Skeletal muscle tissue (tissue), 4 donors: ENCODE results near the gene ARHGAP26. TPM values are rescaled to one million over a fixed set of nuclear protein-coding genes. Genes with fewer than 3 reads are reported as not detected.

Source experiments
- H3K27ac ChIP-seq: one replicate; pipeline ENCODE4 v1.7.0; 2013; ENCODE audit warnings: mild to moderate bottlenecking, low read depth, low read length, inconsistent platforms
- H3K27me3 ChIP-seq, 3 donors: one replicate each; pipeline ENCODE4 v1.7.0; 2013; ENCODE audit warnings: low read length in 3 of 3; ENCODE audit not compliant: control insufficient read depth in 3 of 3, insufficient read depth in 3 of 3
- H3K36me3 ChIP-seq, 3 donors: one replicate each; pipeline ENCODE4 v1.7.0; 2013; ENCODE audit warnings: low read length in 3 of 3; ENCODE audit not compliant: control insufficient read depth in 3 of 3, insufficient read depth in 3 of 3
- H3K4me1 ChIP-seq, 3 donors: one replicate each; pipeline ENCODE4 v1.7.0; 2013; ENCODE audit warnings: low read length in 3 of 3, mild to moderate bottlenecking in 3 of 3; ENCODE audit not compliant: control insufficient read depth in 3 of 3, insufficient read depth in 3 of 3
- H3K4me3 ChIP-seq, 3 donors: one replicate each; pipeline ENCODE4 v1.7.0; 2013; ENCODE audit warnings: low read length in 3 of 3
- H3K9ac ChIP-seq, 3 donors: one replicate each; pipeline ENCODE4 v1.7.0; 2013; ENCODE audit warnings: low read length in 3 of 3, mild to moderate bottlenecking in 3 of 3, moderate library complexity in 2 of 3, low read depth in 1 of 3
- H3K9me3 ChIP-seq, 3 donors: one replicate each; pipeline ENCODE4 v1.7.0; 2013; ENCODE audit warnings: low read length in 3 of 3; ENCODE audit not compliant: control insufficient read depth in 3 of 3
- total RNA-seq: library from RNA; depleted of rRNA; stranded (reverse); fragments of >200 nt; gene quantifications from one replicate; pipeline ENCODE4 v1.2.3, GENCODE V29; 2014
- donor health status: Osteomylitis.

ARHGAP26 gene
- total RNA-seq, 1 donor from 2014 or later, result 28.7 TPM

DNA sequence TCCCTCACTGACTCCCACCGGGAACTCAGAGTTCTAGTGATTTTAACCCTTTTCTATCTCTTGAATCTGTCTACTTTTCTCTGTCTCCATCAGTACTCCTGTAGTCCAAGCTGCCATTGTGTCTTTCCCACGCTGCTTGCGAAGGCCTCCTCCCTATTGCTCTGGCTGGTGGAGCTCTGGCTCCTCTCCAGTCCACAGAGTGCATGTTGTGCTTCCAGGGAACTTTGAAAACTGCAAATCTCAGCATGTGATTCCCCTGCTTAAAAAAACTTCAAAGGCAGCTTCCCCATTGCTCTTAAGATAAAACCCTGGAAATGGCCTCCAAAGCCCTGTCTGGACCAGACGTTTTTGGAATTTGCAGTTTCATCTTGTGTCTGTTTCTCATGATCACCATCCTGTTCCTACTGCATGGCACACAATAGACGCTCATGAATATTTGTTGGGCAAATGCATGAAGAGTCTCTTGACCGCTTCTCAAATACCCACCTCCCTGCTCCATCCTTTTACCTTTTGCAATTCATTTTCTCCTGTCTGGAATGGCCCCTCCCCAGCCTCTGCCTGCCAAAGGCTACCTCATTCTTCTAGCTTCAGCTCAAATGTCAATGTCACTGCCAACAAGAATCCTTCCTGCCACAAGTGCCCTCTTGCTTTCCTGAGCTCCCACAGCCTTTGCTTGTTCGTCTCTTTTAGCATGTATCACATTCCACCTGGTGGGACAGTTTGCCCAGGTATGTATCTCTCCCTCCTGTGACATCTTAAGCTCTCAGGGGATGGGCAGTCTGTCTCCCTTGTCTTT, 293.2 kb downstream of the ARHGAP26 start:
- Histone ChIP-seq H3K9me3 (no peaks in the 10 kb centered on the region), H3K36me3 (no peaks in the 10 kb centered on the region), H3K4me3 (peak overlapping the region; percentile 25 to 57 (median 42)), H3K9ac (peak overlapping the region in 1 of 3 donors; percentile 47), H3K27ac (peak overlapping the region; percentile 86), H3K4me1 (peaks cover 66 to 74% (median 69%) of the 10 kb centered on the region in 3 donors), H3K27me3 (no peaks in the 10 kb centered on the region)

DNA sequence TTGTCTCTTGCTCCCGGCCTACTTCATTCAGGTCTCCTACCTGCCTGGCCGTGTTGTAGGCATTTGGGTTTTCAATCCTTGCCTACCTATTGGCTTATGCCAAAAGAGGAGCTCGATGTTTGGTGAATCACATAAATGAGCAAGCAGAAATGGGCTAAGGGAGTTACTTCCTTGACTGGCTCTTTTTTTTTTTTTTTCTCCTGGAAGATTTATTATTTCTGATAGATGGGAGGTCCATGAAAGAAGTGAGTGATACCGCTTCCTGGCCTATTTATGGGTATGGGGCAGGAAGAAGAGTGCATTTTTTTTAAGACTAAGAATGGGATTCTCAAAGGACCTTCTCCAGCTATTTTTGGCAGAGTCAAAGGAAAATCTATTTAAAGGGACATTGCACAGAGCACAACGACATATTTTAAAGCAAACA, 294.1 kb downstream of the ARHGAP26 start:
- Histone ChIP-seq H3K9ac (peak overlapping the region; percentile 28 to 63 (median 47)), H3K4me3 (peak overlapping the region in 2 of 3 donors; percentile 42 to 57), H3K36me3 (peaks cover 0 to under 1% (median 0%) of the 10 kb centered on the region in 3 donors), H3K4me1 (peaks cover 61 to 70% (median 62%) of the 10 kb centered on the region in 3 donors), H3K9me3 (no peaks in the 10 kb centered on the region), H3K27me3 (no peaks in the 10 kb centered on the region), H3K27ac (peak overlapping the region; percentile 86)

DNA sequence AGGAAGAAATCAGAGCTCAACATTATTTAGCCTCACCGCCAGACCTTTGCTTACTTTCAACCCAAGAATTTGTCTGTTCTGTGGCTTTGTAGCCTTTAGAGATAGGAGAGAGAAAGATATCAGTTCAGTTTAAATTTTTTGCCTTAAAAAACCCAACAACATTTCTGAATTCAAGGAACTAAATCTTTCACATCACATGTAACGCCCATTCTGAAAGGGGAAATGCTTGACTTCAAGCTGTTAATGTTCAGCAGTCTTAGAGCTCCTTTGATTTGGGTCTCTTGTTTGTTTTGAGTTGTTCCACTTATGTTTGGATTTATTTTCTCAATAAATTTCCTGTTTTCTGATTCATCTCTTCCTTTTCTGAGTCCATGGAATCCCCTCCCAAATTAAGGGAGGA, 294.5 kb downstream of the ARHGAP26 start:
- Histone ChIP-seq H3K27me3 (no peaks in the 10 kb centered on the region), H3K4me1 (peaks cover 57 to 66% (median 57%) of the 10 kb centered on the region in 3 donors), H3K9me3 (no peaks in the 10 kb centered on the region), H3K36me3 (peaks cover 0 to 2% (median 0%) of the 10 kb centered on the region in 3 donors), H3K27ac (peak overlapping the region; percentile 86), H3K4me3 (peak overlapping the region in 1 of 3 donors; percentile 27), H3K9ac (peak overlapping the region; percentile 18 to 63 (median 47))

DNA sequence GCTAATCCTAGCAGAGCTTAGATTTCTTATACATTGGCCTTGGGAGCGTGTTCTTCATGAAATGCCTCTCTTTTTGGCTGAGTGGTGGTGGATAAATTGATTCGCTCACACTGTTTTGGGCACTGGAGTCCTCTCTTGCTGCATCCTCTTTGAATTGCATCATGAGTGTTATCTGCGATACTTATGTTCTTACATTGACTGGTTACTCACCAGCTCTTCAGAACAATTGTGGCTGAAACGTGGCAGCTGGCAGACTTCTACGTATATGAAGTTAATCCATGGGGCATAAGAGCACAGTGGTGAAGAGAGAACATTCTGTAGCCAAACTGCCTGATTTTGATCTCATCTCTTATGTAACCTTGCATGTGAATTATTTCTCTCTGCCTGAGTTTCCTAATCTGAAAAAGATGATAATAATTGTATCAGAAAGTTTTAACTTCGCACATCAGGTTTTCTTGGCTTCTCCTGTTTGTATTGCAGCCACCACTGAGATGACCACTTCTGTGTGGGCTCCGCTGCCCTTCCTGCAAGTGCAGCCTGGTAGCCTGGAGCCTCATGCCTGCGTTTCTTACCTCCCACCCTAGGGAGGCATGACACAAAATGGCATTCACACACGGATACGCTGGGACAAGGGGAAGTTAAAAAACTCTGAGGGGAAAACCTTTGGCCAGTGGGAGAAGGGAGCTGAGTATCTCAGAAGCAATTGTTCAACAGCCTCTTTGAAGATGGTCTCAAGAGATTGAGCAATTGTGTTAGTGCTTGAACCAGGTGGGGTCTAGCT, 295.2 kb downstream of the ARHGAP26 start:
- Histone ChIP-seq H3K9me3 (no peaks in the 10 kb centered on the region), H3K9ac (no peak overlapping the region), H3K36me3 (peaks cover 0 to 2% (median 0%) of the 10 kb centered on the region in 3 donors)

DNA sequence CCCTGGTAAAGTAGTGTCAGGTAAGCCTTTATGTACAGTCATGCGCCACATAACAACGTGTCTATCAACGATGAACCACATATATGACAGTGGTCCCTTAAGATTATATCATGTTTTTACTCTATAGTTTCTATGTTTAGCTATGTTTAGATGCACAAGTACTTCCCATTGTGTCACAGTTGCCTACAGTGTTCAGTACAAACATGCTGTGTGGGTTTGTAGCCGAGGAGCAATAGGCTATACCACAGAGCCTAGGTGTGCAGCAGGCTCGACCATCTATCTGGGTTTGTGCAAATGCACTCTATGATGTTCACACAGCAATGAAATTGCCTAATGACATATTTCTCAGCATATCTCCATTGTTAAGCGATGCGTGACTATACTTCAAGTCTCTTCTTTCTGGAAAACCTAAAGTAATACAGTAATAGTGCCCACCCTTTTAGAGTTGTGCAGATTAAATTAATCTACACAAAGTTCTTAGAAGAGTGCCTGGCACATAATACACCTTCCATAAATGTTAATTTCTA, 295.9 kb downstream of the ARHGAP26 start:
- no peaks in the 10 kb centered on the region for H3K27me3 ChIP-seq
- no peak overlapping the region for H3K9ac ChIP-seq
- H3K4me3 ChIP-seq, result no peak overlapping the region
- no peaks in the 10 kb centered on the region for H3K9me3 ChIP-seq
- H3K27ac ChIP-seq, result peak overlapping the region; percentile 49
- H3K4me1 ChIP-seq, result peaks cover 49 to 55% (median 53%) of the 10 kb centered on the region in 3 donors
- H3K36me3 ChIP-seq, result peaks cover 0 to 2% (median 0%) of the 10 kb centered on the region in 3 donors

More for the DNA sequence above, 295.2 kb downstream of the ARHGAP26 start:
- Histone ChIP-seq H3K27me3 (no peaks in the 10 kb centered on the region), H3K4me3 (no peak overlapping the region), H3K27ac (peak overlapping the region; percentile 86), H3K4me1 (peaks cover 50 to 59% (median 53%) of the 10 kb centered on the region in 3 donors)

DNA sequence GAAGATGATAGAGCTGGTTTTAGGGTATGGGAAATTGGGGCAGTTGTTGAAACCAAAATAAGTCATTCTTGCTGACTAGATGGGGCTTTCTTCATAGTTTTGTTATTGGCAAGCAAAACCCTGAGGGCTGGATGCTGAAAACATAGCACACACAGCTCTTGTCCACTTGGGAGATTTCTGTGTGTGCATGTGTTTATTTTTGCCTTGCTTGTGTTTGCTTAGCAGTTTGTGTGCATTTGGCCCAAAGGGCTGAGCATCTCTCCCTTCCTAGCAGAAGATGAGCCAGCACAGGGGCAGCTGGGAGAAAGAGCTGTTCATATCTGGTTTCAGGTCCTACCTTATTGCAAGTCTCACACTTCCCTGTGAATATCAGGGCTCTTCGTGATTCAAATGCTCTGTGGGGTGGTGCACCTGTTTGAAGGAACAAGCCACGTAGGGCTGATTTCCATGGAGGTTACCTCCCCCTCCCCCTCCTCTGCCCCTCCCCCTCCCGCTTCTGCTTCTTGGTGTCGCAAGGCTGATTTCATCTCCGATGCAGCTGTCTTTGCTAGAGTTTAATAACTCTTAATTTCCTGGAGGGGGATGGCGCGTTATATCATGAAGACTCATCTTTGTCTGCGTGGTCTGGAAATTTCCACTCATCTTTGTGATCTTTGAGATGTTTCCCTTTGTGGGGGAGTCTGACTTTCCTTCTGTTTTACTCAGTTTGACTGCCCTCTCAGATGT, 296.5 kb downstream of the ARHGAP26 start:
- H3K4me3 ChIP-seq, result no peak overlapping the region
- H3K4me1 ChIP-seq, result peaks cover 45 to 51% (median 46%) of the 10 kb centered on the region in 3 donors
- peak overlapping the region; percentile 49 for H3K27ac ChIP-seq
- peak overlapping the region in 1 of 3 donors; percentile 0 for H3K9ac ChIP-seq
- no peaks in the 10 kb centered on the region for H3K9me3 ChIP-seq
- H3K27me3 ChIP-seq, result no peaks in the 10 kb centered on the region
- peaks cover 0 to 2% (median 0%) of the 10 kb centered on the region in 3 donors for H3K36me3 ChIP-seq

DNA sequence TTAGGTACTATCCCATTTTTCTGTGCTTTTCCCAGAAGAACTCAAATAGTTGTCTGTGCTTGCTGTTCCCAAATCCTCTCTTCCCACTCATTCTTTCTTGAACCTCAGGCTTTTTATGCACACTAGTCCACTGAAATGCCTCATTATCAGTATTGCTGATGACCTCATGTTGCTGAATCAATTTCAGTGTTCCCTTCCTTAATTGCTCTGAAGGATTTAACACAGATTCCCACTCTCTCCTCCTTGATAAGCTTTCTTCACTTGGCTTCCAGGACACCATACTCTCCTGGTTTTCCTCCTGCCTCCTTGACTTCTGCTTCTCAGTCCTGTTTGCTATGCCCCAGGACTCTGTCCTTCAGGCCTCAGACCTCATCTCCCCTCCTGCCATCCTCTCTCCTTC, 298.5 kb downstream of the ARHGAP26 start:
- Histone ChIP-seq H3K4me1 (peaks cover 30 to 38% (median 33%) of the 10 kb centered on the region in 3 donors), H3K9me3 (no peaks in the 10 kb centered on the region), H3K4me3 (no peak overlapping the region), H3K36me3 (peaks cover 0 to 2% (median 0%) of the 10 kb centered on the region in 3 donors), H3K27me3 (no peaks in the 10 kb centered on the region), H3K27ac (no peak overlapping the region), H3K9ac (no peak overlapping the region)

DNA sequence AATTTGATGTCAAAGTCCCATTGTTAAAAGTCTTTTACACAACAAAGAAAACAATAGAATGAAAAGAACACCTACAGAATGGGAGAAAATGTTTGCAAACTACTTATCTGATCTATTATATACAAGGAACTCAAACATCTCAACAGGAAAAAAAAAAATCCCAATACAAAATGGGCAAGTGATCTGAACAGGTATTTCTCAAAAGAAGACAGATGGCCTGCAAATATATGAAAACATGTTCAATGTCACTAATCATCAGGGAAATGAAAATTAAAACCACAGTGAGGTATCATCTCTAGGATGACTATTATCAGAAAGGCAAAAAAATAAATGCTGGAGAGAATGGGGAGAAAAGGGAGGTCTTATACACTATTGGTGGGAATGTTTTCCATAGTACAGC, 301.8 kb downstream of the ARHGAP26 start:
- Histone ChIP-seq H3K9me3 (no peaks in the 10 kb centered on the region), H3K4me1 (peaks cover 0 to 7% (median 3%) of the 10 kb centered on the region in 3 donors), H3K27me3 (no peaks in the 10 kb centered on the region), H3K27ac (no peak overlapping the region), H3K9ac (no peak overlapping the region), H3K4me3 (no peak overlapping the region), H3K36me3 (peaks cover 0 to 2% (median 0%) of the 10 kb centered on the region in 3 donors)

DNA sequence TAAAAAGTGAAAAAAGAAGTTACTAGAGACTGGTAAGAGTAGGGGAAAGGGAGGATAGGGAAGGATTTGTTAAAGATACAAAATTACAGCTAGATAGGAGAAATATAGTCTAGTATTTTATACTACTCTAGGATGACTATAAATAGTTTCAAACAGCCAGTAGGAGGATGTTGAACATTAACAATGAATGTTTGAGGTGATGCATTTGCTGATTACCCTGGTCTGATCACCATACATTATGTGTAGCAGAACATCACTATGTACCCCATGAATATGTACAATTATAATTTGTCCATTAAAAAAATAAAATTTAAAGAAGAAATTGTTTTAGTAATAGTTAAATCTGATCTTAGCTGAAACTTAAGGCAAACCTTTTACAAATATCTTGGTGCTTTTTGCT, 302.6 kb downstream of the ARHGAP26 start:
- H3K36me3 ChIP-seq, result peaks cover 0 to 2% (median 0%) of the 10 kb centered on the region in 3 donors
- H3K9ac ChIP-seq, result no peak overlapping the region
- no peaks in the 10 kb centered on the region for H3K9me3 ChIP-seq
- H3K4me3 ChIP-seq, result no peak overlapping the region
- H3K27ac ChIP-seq, result no peak overlapping the region
- no peaks in the 10 kb centered on the region for H3K27me3 ChIP-seq
- H3K4me1 ChIP-seq, result no peaks in the 10 kb centered on the region
